ENCODE measurements around the gene NALCN.

The NALCN gene

GRCh38 chr13:101412076-101412475, 4.2 kb downstream of the NALCN start:
- no peak overlapping the region for H3K27ac ChIP-seq (ENCODE audit: low read length)
- H3K27me3 ChIP-seq (ENCODE audit: low read depth, low read length): peaks cover 3% of the 10 kb centered on the region
- peaks cover 0 to 9% of the 10 kb centered on the region in 2 donors for H3K4me1 ChIP-seq (ENCODE audit: control insufficient read depth in 1 of 2, insufficient read depth in 2 of 2, low read length in 2 of 2)
- H3K9me3 ChIP-seq (ENCODE audit: control insufficient read depth in 1 of 2, low read length in 2 of 2): no peaks in the 10 kb centered on the region
- H3K4me3 ChIP-seq (ENCODE audit: low read depth in 1 of 2, low read length in 2 of 2): no peak overlapping the region
- no peaks in the 10 kb centered on the region for H3K36me3 ChIP-seq (ENCODE audit: control insufficient read depth in 1 of 2, insufficient read depth in 2 of 2, low read length in 2 of 2)

- Histone ChIP-seq H3K4me3 (ENCODE audit: low read depth in 1 of 2, low read length in 2 of 2) (no peak overlapping the region), H3K36me3 (ENCODE audit: control insufficient read depth in 1 of 2, insufficient read depth in 2 of 2, low read length in 2 of 2) (no peaks in the 10 kb centered on the region), H3K9me3 (ENCODE audit: control insufficient read depth in 1 of 2, low read length in 2 of 2) (no peaks in the 10 kb centered on the region), H3K27me3 (ENCODE audit: low read depth, low read length) (no peaks in the 10 kb centered on the region), H3K4me1 (ENCODE audit: control insufficient read depth in 1 of 2, insufficient read depth in 2 of 2, low read length in 2 of 2) (no peaks in the 10 kb centered on the region), H3K27ac (ENCODE audit: low read length) (no peak overlapping the region)
Observed at GRCh38 chr13:101408992-101409656, 7.2 kb downstream of the NALCN start.

GRCh38 chr13:101408154-101408553, 8.2 kb downstream of the NALCN start:
- Histone ChIP-seq H3K36me3 (ENCODE audit: control insufficient read depth in 1 of 2, insufficient read depth in 2 of 2, low read length in 2 of 2) (no peaks in the 10 kb centered on the region), H3K27ac (ENCODE audit: low read length) (no peak overlapping the region), H3K4me3 (ENCODE audit: low read depth in 1 of 2, low read length in 2 of 2) (no peak overlapping the region)

DNA sequence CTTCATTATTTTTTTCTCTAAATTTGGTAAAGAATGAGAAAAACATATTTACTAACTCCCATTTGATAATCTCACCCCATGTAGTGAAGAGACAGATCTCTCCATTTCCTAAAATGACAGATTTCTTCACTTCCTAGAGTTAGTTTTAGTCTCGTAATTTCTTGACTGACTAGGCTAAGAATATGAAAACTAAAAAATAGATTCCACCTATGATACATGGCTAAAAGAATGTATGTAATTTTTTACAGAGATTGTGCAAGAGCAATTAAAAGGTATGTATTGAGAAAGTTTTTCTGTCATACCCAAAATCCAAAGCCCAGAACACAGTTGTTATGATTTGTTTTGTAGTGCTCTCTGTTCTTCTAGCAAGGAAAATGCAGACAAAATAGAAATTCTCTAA, 9.5 kb downstream of the NALCN start:
- H3K4me3 ChIP-seq (ENCODE audit: low read depth in 1 of 2, low read length in 2 of 2): no peak overlapping the region
- no peaks in the 10 kb centered on the region for H3K27me3 ChIP-seq (ENCODE audit: low read depth, low read length)
- H3K27ac ChIP-seq (ENCODE audit: low read length): no peak overlapping the region
- H3K36me3 ChIP-seq (ENCODE audit: control insufficient read depth in 1 of 2, insufficient read depth in 2 of 2, low read length in 2 of 2): no peaks in the 10 kb centered on the region
- no peaks in the 10 kb centered on the region for H3K9me3 ChIP-seq (ENCODE audit: control insufficient read depth in 1 of 2, low read length in 2 of 2)
- H3K4me1 ChIP-seq (ENCODE audit: control insufficient read depth in 1 of 2, insufficient read depth in 2 of 2, low read length in 2 of 2): no peaks in the 10 kb centered on the region

More at GRCh38 chr13:101408154-101408553, 8.2 kb downstream of the NALCN start:
- H3K27me3 ChIP-seq (ENCODE audit: low read depth, low read length): no peaks in the 10 kb centered on the region
- no peaks in the 10 kb centered on the region for H3K4me1 ChIP-seq (ENCODE audit: control insufficient read depth in 1 of 2, insufficient read depth in 2 of 2, low read length in 2 of 2)
- no peaks in the 10 kb centered on the region for H3K9me3 ChIP-seq (ENCODE audit: control insufficient read depth in 1 of 2, low read length in 2 of 2)

- H3K9me3 ChIP-seq (ENCODE audit: control insufficient read depth in 1 of 2, low read length in 2 of 2): no peaks in the 10 kb centered on the region
- H3K27ac ChIP-seq (ENCODE audit: low read length): no peak overlapping the region
- no peaks in the 10 kb centered on the region for H3K36me3 ChIP-seq (ENCODE audit: control insufficient read depth in 1 of 2, insufficient read depth in 2 of 2, low read length in 2 of 2)
Observed at GRCh38 chr13:101401196-101401595, 15.1 kb downstream of the NALCN start.

GRCh38 chr13:101399365-101399764, 16.9 kb downstream of the NALCN start:
- Histone ChIP-seq H3K4me3 (ENCODE audit: low read depth in 1 of 2, low read length in 2 of 2) (no peak overlapping the region), H3K4me1 (ENCODE audit: control insufficient read depth in 1 of 2, insufficient read depth in 2 of 2, low read length in 2 of 2) (no peaks in the 10 kb centered on the region), H3K36me3 (ENCODE audit: control insufficient read depth in 1 of 2, insufficient read depth in 2 of 2, low read length in 2 of 2) (no peaks in the 10 kb centered on the region), H3K27me3 (ENCODE audit: low read depth, low read length) (no peaks in the 10 kb centered on the region), H3K27ac (ENCODE audit: low read length) (no peak overlapping the region), H3K9me3 (ENCODE audit: control insufficient read depth in 1 of 2, low read length in 2 of 2) (no peaks in the 10 kb centered on the region)

More at GRCh38 chr13:101401196-101401595, 15.1 kb downstream of the NALCN start:
- H3K4me1 ChIP-seq (ENCODE audit: control insufficient read depth in 1 of 2, insufficient read depth in 2 of 2, low read length in 2 of 2): no peaks in the 10 kb centered on the region
- no peaks in the 10 kb centered on the region for H3K27me3 ChIP-seq (ENCODE audit: low read depth, low read length)
- no peak overlapping the region for H3K4me3 ChIP-seq (ENCODE audit: low read depth in 1 of 2, low read length in 2 of 2)

GRCh38 chr13:101398920-101399319, 17.4 kb downstream of the NALCN start:
- H3K9me3 ChIP-seq (ENCODE audit: control insufficient read depth in 1 of 2, low read length in 2 of 2): no peaks in the 10 kb centered on the region
- no peak overlapping the region for H3K27ac ChIP-seq (ENCODE audit: low read length)
- no peaks in the 10 kb centered on the region for H3K27me3 ChIP-seq (ENCODE audit: low read depth, low read length)
- no peaks in the 10 kb centered on the region for H3K4me1 ChIP-seq (ENCODE audit: control insufficient read depth in 1 of 2, insufficient read depth in 2 of 2, low read length in 2 of 2)
- no peak overlapping the region for H3K4me3 ChIP-seq (ENCODE audit: low read depth in 1 of 2, low read length in 2 of 2)
- H3K36me3 ChIP-seq (ENCODE audit: control insufficient read depth in 1 of 2, insufficient read depth in 2 of 2, low read length in 2 of 2): no peaks in the 10 kb centered on the region

DNA sequence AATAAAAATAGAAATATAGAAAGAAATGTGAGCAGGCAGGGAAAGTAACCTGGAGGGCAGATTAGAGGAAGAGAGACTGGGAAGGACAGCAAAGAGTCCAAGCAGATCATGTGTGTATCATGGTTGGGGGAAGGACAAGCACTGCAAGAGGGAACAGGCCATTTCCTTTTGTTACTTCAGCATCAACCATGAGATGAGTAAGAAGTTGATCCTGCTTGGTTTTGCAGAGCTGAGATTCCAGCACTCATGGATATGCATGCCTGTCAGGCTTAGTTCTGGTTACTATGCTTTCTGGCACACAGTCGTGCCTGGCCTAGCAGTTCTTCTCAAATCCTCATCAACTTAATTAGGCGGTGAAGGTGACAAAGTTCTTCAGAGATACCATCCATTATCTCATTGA, 18.1 kb downstream of the NALCN start:
- H3K36me3 ChIP-seq (ENCODE audit: control insufficient read depth in 1 of 2, insufficient read depth in 2 of 2, low read length in 2 of 2): no peaks in the 10 kb centered on the region
- no peak overlapping the region for H3K27ac ChIP-seq (ENCODE audit: low read length)
- no peak overlapping the region for H3K4me3 ChIP-seq (ENCODE audit: low read depth in 1 of 2, low read length in 2 of 2)
- H3K4me1 ChIP-seq (ENCODE audit: control insufficient read depth in 1 of 2, insufficient read depth in 2 of 2, low read length in 2 of 2): no peaks in the 10 kb centered on the region
- no peaks in the 10 kb centered on the region for H3K9me3 ChIP-seq (ENCODE audit: control insufficient read depth in 1 of 2, low read length in 2 of 2)
- no peaks in the 10 kb centered on the region for H3K27me3 ChIP-seq (ENCODE audit: low read depth, low read length)

GRCh38 chr13:101397742-101398141, 18.6 kb downstream of the NALCN start:
- Histone ChIP-seq H3K9me3 (ENCODE audit: control insufficient read depth in 1 of 2, low read length in 2 of 2) (no peaks in the 10 kb centered on the region), H3K36me3 (ENCODE audit: control insufficient read depth in 1 of 2, insufficient read depth in 2 of 2, low read length in 2 of 2) (no peaks in the 10 kb centered on the region), H3K4me3 (ENCODE audit: low read depth in 1 of 2, low read length in 2 of 2) (no peak overlapping the region), H3K27ac (ENCODE audit: low read length) (no peak overlapping the region), H3K27me3 (ENCODE audit: low read depth, low read length) (no peaks in the 10 kb centered on the region), H3K4me1 (ENCODE audit: control insufficient read depth in 1 of 2, insufficient read depth in 2 of 2, low read length in 2 of 2) (no peaks in the 10 kb centered on the region)

DNA sequence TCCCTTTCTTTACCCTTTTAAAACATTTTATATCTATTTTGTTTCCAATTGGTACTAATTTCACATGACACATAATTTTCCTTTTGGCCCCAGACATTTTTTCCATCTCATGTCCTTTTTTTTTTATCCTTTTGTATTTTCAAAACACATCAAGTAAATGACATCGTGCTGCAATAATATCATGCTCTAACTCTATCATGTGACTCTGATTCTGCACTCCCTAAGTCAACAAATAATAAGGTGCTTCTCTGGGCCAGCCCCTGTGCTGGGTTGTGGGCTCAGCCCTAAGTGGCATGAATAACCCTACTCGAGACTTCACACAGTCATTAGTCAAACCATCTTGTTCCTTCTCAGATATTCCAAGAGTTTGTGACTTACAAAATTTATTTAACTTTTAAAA, 21.7 kb downstream of the NALCN start:
- H3K4me3 ChIP-seq (ENCODE audit: low read depth in 1 of 2, low read length in 2 of 2): no peak overlapping the region
- no peaks in the 10 kb centered on the region for H3K36me3 ChIP-seq (ENCODE audit: control insufficient read depth in 1 of 2, insufficient read depth in 2 of 2, low read length in 2 of 2)
- no peaks in the 10 kb centered on the region for H3K9me3 ChIP-seq (ENCODE audit: control insufficient read depth in 1 of 2, low read length in 2 of 2)
- H3K27ac ChIP-seq (ENCODE audit: low read length): no peak overlapping the region
- no peaks in the 10 kb centered on the region for H3K4me1 ChIP-seq (ENCODE audit: control insufficient read depth in 1 of 2, insufficient read depth in 2 of 2, low read length in 2 of 2)
- H3K27me3 ChIP-seq (ENCODE audit: low read depth, low read length): no peaks in the 10 kb centered on the region

DNA sequence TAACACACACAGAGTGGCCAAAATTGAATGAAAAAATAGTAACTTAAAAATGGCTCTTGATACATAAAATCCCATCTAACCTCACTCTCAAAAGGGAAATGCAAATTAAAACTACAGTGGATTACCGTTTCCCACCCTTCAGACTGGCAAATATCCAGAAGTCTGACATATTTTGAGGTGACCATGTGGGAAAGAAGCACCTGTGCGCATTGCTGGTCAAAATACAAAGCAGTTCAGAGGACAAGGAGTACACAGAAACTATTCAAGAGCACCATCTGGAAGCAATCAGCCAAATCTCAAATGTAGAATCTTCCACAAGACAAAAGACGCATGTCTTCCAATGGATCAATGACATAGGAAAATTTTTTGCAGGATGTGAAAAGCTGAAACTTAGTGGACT, 23.2 kb downstream of the NALCN start:
- no peaks in the 10 kb centered on the region for H3K4me1 ChIP-seq (ENCODE audit: control insufficient read depth in 1 of 2, insufficient read depth in 2 of 2, low read length in 2 of 2)
- no peak overlapping the region for H3K27ac ChIP-seq (ENCODE audit: low read length)
- no peaks in the 10 kb centered on the region for H3K27me3 ChIP-seq (ENCODE audit: low read depth, low read length)
- H3K9me3 ChIP-seq (ENCODE audit: control insufficient read depth in 1 of 2, low read length in 2 of 2): no peaks in the 10 kb centered on the region
- H3K36me3 ChIP-seq (ENCODE audit: control insufficient read depth in 1 of 2, insufficient read depth in 2 of 2, low read length in 2 of 2): no peaks in the 10 kb centered on the region
- no peak overlapping the region for H3K4me3 ChIP-seq (ENCODE audit: low read depth in 1 of 2, low read length in 2 of 2)

DNA sequence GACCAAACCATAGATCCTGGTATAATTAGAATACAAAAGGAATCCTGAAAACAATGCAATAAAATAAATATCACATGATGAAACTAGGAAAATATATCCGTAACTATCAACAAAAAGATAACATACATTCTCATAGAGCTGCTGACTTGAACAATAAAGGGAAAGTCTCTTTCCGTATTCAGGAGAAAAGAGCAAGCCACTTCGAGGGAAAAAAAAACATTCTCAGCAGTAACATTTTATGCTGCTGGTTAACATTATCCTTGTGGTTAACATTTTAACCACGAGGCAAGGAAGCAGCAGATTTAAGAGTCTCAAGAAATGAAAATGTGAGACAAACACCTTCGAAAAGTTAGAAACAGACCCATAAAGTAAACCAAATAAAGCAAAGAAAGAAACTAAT, 25.8 kb downstream of the NALCN start:
- Histone ChIP-seq H3K27ac (ENCODE audit: low read length) (no peak overlapping the region), H3K27me3 (ENCODE audit: low read depth, low read length) (no peaks in the 10 kb centered on the region), H3K9me3 (ENCODE audit: control insufficient read depth in 1 of 2, low read length in 2 of 2) (no peaks in the 10 kb centered on the region), H3K4me3 (ENCODE audit: low read depth in 1 of 2, low read length in 2 of 2) (no peak overlapping the region), H3K4me1 (ENCODE audit: control insufficient read depth in 1 of 2, insufficient read depth in 2 of 2, low read length in 2 of 2) (no peaks in the 10 kb centered on the region), H3K36me3 (ENCODE audit: control insufficient read depth in 1 of 2, insufficient read depth in 2 of 2, low read length in 2 of 2) (no peaks in the 10 kb centered on the region)

All from muscle layer of duodenum (tissue), 2 donors.